GM23338 (cell line): Measurements from ENCODE around the gene TTC21B.

Experiments used
- EZH2phosphoT487 ChIP-seq: fragments of 200-600 bp; sonication (generic); IDR thresholded peaks from one replicate; pipeline ENCODE4 v1.8.1; 2018; ENCODE audit warnings: antibody characterized with exemption; ENCODE audit not compliant: unreplicated experiment
- ZNF331 ChIP-seq: fragments of 250-450 bp; sonication (Bioruptor Pico); IDR thresholded peaks from 2 replicates; pipeline ENCODE4 v1.5.0; 2020; ENCODE audit warnings: low read depth, mild to moderate bottlenecking, moderate library complexity
- TF ChIP-seq, protein P1 (sequence below), 2 experiments: fragments of 200-600 bp in 1 of 2; sonication (generic) in 1 of 2; conservative IDR thresholded peaks; 2 replicates each; pipeline versions ENCODE4 v1.5.1 to v1.6.1; 2016 to 2017; ENCODE audit warnings: antibody characterized with exemption in 2 of 2, low read depth in 2 of 2, mild to moderate bottlenecking in 2 of 2, moderate library complexity in 1 of 2

DNA sequence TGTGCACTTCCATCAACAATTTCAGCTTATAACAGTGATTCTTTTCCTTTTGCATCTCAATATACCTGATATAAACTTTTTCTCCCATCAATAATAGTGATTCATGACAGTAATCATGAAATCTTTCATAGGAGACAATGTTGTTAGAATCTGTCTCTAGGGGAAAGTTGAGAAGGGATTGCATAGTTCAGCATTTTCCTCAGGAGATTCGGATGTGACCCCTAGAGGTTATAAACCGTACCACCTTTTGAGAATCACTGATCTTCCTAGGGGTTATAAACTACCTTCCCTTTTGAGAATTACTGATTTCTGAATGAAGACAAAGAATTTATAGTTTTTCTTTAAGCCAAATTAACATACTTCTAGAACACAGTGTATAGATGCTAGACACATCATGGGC lies 106.6 kb downstream of the TTC21B start:
- TF ChIP-seq ZNF331 (CRISPR knock-in tag) (no peak), EZH2phosphoT487 (no peak)
- TF ChIP-seq, protein P1, sequence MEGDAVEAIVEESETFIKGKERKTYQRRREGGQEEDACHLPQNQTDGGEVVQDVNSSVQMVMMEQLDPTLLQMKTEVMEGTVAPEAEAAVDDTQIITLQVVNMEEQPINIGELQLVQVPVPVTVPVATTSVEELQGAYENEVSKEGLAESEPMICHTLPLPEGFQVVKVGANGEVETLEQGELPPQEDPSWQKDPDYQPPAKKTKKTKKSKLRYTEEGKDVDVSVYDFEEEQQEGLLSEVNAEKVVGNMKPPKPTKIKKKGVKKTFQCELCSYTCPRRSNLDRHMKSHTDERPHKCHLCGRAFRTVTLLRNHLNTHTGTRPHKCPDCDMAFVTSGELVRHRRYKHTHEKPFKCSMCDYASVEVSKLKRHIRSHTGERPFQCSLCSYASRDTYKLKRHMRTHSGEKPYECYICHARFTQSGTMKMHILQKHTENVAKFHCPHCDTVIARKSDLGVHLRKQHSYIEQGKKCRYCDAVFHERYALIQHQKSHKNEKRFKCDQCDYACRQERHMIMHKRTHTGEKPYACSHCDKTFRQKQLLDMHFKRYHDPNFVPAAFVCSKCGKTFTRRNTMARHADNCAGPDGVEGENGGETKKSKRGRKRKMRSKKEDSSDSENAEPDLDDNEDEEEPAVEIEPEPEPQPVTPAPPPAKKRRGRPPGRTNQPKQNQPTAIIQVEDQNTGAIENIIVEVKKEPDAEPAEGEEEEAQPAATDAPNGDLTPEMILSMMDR (conservative IDR thresholded peaks at IDR 0.05; ENCODE audit: low read depth in 2 of 2): peak; percentile 58
